K562 (cell line): Measurements from ENCODE around the gene TXNL4A. TPM values are rescaled to one million over a fixed set of nuclear protein-coding genes. Genes with fewer than 3 reads are reported as not detected.

Source experiments
- ATAC-seq: fragments of 200-7000 bp; cut with Tn5 transposase; 3 replicates; pipeline ENCODE4 v1.9.1; 2020; ENCODE audit warnings: moderate library complexity
- BruUV-seq: library from RNA; stranded (reverse); fragments of 400-500 nt; replicated peaks from 2 replicates; lab custom pipeline; 2021; lab: Mats Ljungman, UMichigan
- CTCF ChIA-PET: fragments of 300-600 bp; formaldehyde crosslinking; extraction: SDS; loops from one replicate; lab custom pipeline; 2021; ENCODE audit warnings: low intra/inter-chr PET ratio; lab: Yijun Ruan, JAX
- POLR2A ChIA-PET: fragments of 300-600, 350-650 bp; sonication (Branson Sonifier 250); formaldehyde crosslinking; extraction: SDS; loops from one replicate; lab custom pipeline; 2021; ENCODE audit warnings: antibody characterized with exemption, inconsistent platforms; lab: Yijun Ruan, JAX
- DNase-seq, 4 experiments: peaks; one replicate each; pipeline versions ENCODE4 v3.0.0 to v3.0.0-alpha.2; 2011 to 2018; ENCODE audit warnings: low spot score in 3 of 4, mixed read lengths in 3 of 4; ENCODE audit errors: extremely low read depth in 1 of 4
- FAIRE-seq: peaks from 2 replicates; lab custom pipeline; 2011; peaks lifted over from hg19 to GRCh38; lab: Jason Lieb, UNC
- H2AFZ ChIP-seq: 2 replicates; pipeline ENCODE4 v1.6.0; 2011; ENCODE audit warnings: low read depth, low read length, control low read depth, inconsistent platforms
- H3K27ac ChIP-seq: fragments of 200-600 bp; 3 replicates; pipeline ENCODE4 v1.8.0; 2011; ENCODE audit warnings: low read depth, mild to moderate bottlenecking, control low read depth, inconsistent platforms, low read length, moderate library complexity, mixed read lengths; ENCODE audit errors: extremely low read depth
- H3K27me3 ChIP-seq, 2 experiments: fragments of 300-600 bp in 1 of 2; 2 replicates in 1 of 2; 3 replicates in 1 of 2; pipeline versions ENCODE4 v1.6.0 to v1.8.0; 2011; ENCODE audit warnings: inconsistent platforms in 2 of 2, low read length in 2 of 2, mild to moderate bottlenecking in 1 of 2, mixed read lengths in 1 of 2, moderate library complexity in 1 of 2; ENCODE audit not compliant: control insufficient read depth in 2 of 2, insufficient read depth in 2 of 2
- H3K36me3 ChIP-seq: fragments of 300-600 bp; 3 replicates; pipeline ENCODE4 v1.8.0; 2011; ENCODE audit warnings: mild to moderate bottlenecking, low read length, inconsistent platforms; ENCODE audit not compliant: control insufficient read depth, insufficient read depth
- H3K4me1 ChIP-seq, 2 experiments: fragments of 200-600 bp in 1 of 2; replicated peaks in 1 of 2; 2 replicates in 1 of 2; 3 replicates in 1 of 2; pipeline versions ENCODE4 v1.5.1 to v1.8.0; 2011; ENCODE audit warnings: inconsistent platforms in 2 of 2, low read length in 2 of 2, mild to moderate bottlenecking in 1 of 2, mixed read lengths in 1 of 2, moderate library complexity in 1 of 2; ENCODE audit not compliant: control insufficient read depth in 2 of 2, insufficient read depth in 2 of 2
- H3K4me2 ChIP-seq: 2 replicates; pipeline ENCODE4 v1.6.1; 2011; ENCODE audit warnings: low read length, control low read depth, inconsistent platforms, mixed read lengths; ENCODE audit not compliant: insufficient read depth
- H3K4me3 ChIP-seq: fragments of 200-600 bp; sonication (generic), shearing (Covaris generic); 2 replicates; pipeline ENCODE4 v1.5.1; 2016; ENCODE audit warnings: control low read depth, inconsistent platforms
- H3K79me2 ChIP-seq: fragments of 200-600 bp; 3 replicates; pipeline ENCODE4 v1.8.0; 2011; ENCODE audit warnings: low read length, inconsistent platforms; ENCODE audit not compliant: control insufficient read depth, insufficient read depth
- H3K9ac ChIP-seq, 2 experiments: 2 replicates each; pipeline versions ENCODE4 v1.6.0 to v1.6.1; 2011; ENCODE audit warnings: low read depth in 2 of 2, low read length in 2 of 2, control low read depth in 1 of 2, inconsistent platforms in 1 of 2, mild to moderate bottlenecking in 1 of 2, mixed read lengths in 1 of 2; ENCODE audit not compliant: insufficient read depth in 1 of 2
- H3K9me1 ChIP-seq: one replicate; pipeline ENCODE4 v1.6.0; 2011; ENCODE audit warnings: inconsistent platforms, mild to moderate bottlenecking, low read length, moderate library complexity; ENCODE audit not compliant: control insufficient read depth, insufficient read depth
- H3K9me3 ChIP-seq: replicated peaks from 2 replicates; pipeline ENCODE4 v1.5.1; 2011; ENCODE audit warnings: low read depth, low read length, inconsistent platforms; ENCODE audit not compliant: control insufficient read depth, insufficient read depth
- H4K20me1 ChIP-seq: replicated peaks from 2 replicates; pipeline ENCODE4 v1.6.1; 2011; ENCODE audit warnings: low read length, inconsistent platforms, mixed read lengths; ENCODE audit not compliant: control insufficient read depth, insufficient read depth
- BRD4 ChIP-seq: fragments of 200-600 bp; sonication (generic); IDR thresholded peaks from 2 replicates; pipeline ENCODE4 v1.6.1; 2017; ENCODE audit warnings: inconsistent platforms
- COPS2 ChIP-seq: fragments of 450-650 bp; conservative IDR thresholded peaks from 2 replicates; pipeline ENCODE4 v1.6.1; 2016; ENCODE audit warnings: mild to moderate bottlenecking, moderate library complexity
- DNMT1 ChIP-seq: fragments of 450-650 bp; IDR thresholded peaks from 2 replicates; pipeline ENCODE4 v1.6.1; 2016; ENCODE audit warnings: antibody characterized with exemption, mild to moderate bottlenecking
- HNRNPH1 ChIP-seq: fragments of 200-400 bp; formaldehyde crosslinking; optimal IDR thresholded peaks from 2 replicates; pipeline ENCODE3; 2017; ENCODE audit warnings: low read depth, mild to moderate bottlenecking, low read length, moderate library complexity
- ILF3 ChIP-seq: fragments of 450-650 bp; IDR thresholded peaks from 2 replicates; pipeline ENCODE4 v1.6.1; 2018; ENCODE audit warnings: antibody characterized with exemption, mild to moderate bottlenecking, moderate library complexity, borderline replicate concordance
- NBN ChIP-seq: fragments of 450-650 bp; IDR thresholded peaks from 2 replicates; pipeline ENCODE4 v1.6.1; 2016; ENCODE audit warnings: low read depth, mild to moderate bottlenecking
- WHSC1 ChIP-seq: IDR thresholded peaks from one replicate; pipeline ENCODE4 v1.6.1; 2012; ENCODE audit warnings: low read length, control low read depth, inconsistent platforms
- WGBS: fragments of 100-300 bp; shearing (Covaris generic); methylation state at CpG from one replicate; pipeline ENCODE4 v1.1.6; 2016; ENCODE audit warnings: low coverage, mixed read lengths; ENCODE audit not compliant: insufficient coverage; ENCODE audit errors: missing lambda C conversion rate; 5-methylcytosine and 5-hydroxymethylcytosine counted together
- in situ Hi-C: fragments of 300-500 bp; cut with MboI; formaldehyde crosslinking; loops from 4 replicates; pipeline ENCODE4 v1.15.0; 2018; ENCODE audit warnings: inconsistent platforms, mixed read lengths
- intact Hi-C: fragments of 100-400 bp; cut with micrococcal nuclease; formaldehyde crosslinking; loops from 2 replicates; pipeline ENCODE4 v1.14.2; 2022
- polyA plus RNA-seq, 8 experiments: library from polyadenylated mRNA; depleted of rRNA in 4 of 8; stranded (reverse) in 5 of 8; unstranded in 3 of 8; fragments of >200 nt; fragmentation: Nextera tagmentation in 2 of 8; fragmentation: Illumina TruSeq in 1 of 8; extraction: Ambion mirVana in 2 of 8; extraction: Trizol in 1 of 8; gene quantifications; 2 replicates each; pipeline versions ENCODE4 v1.2.1 to v1.2.3, GENCODE V29; 2011 to 2014; ENCODE audit warnings: inconsistent platforms in 1 of 8, missing spikeins in 1 of 8
- total RNA-seq, 7 experiments: library from RNA; depleted of rRNA in 6 of 7; stranded (reverse); fragments of >200 nt in 6 of 7; fragmentation: Illumina TruSeq in 2 of 7; extraction: Trizol in 2 of 7; gene quantifications; 2 replicates each; pipeline versions ENCODE4 v1.2.1 to v1.2.3, GENCODE V29; 2011 to 2021; ENCODE audit warnings: low replicate concordance in 1 of 7
- TF ChIP-seq, protein P1 (sequence below), 2 experiments: fragments of 450-650 bp; formaldehyde crosslinking in 1 of 2; IDR thresholded peaks; 2 replicates each; pipeline versions ENCODE4 v1.4.0 to v1.6.1; 2014 to 2020; ENCODE audit warnings: mild to moderate bottlenecking in 2 of 2, borderline replicate concordance in 1 of 2, low read depth in 1 of 2
- TF ChIP-seq, protein P2 (sequence below): fragments of 450-650 bp; formaldehyde crosslinking; IDR thresholded peaks from 2 replicates; pipeline ENCODE4 v1.4.0; 2020; ENCODE audit warnings: mild to moderate bottlenecking, moderate library complexity

Gene TXNL4A
- total and polyA plus RNA-seq, 9 of the 15 experiments (the other 6 are each of a cell fraction or from before 2014, with no cell fraction given), result 27.0 to 132 (median 87.5) TPM

GRCh38 chr18:79927607-79928562 is 60.5 kb downstream of the TXNL4A start (continued):
- TF ChIP-seq COPS2, result no peak
- TF ChIP-seq DNMT1, result no peak
- TF ChIP-seq ILF3, result no peak
- TF ChIP-seq NBN, result no peak
- TF ChIP-seq BRD4, result no peak

DNA sequence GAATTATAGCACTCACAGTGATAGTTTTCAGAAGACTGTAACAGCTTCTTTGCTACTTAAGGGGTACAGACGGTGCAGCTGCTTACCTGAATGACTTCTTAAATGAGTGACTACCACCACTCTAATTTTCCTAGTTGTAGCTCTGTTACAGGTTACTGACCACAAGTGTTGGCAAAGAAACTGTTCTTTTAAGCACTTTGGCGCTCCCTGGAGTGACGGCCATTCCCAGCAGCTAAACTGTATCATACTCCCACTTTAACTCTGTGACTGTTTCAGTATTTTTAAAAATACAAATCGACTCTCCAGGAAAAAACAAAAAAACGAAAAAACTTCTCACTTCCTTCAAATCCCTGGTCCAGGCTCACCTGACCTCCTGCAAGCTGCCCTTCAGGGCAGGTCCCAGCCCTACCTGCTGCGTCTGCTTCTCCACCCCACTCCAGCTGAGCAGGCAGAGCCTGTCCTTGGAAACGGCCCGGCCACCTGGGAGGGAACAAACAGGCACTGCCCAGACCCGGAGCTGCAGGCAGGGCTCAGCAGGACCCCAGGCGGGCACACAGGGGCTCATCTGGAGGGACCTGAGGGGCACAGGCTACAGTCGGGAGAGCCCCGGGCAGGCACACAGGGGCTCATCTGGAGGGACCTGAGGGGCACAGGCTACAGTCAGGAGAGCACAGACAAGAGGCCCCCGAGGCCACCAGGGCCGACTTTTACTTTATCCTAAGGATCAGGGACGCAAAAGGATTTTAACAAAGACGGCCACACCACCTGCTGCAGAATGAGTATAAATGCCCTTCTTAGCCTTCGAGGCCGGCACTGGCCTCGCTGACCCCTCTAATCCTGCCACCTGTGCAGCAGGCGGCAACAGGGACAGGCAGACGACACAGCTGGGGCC is 61.4 kb downstream of the TXNL4A start:
- FAIRE-seq, result no peak
- Histone ChIP-seq H3K9me1 (no peaks in the 10 kb centered on the region), H3K79me2 (no peaks in the 10 kb centered on the region), H3K27me3 (no peaks in the 10 kb centered on the region), H2AFZ (no peak overlapping the region), H3K9ac (no peak overlapping the region), H3K4me1 (no peaks in the 10 kb centered on the region; a peak in 1 of 5 replicates), H3K4me2 (no peak overlapping the region), H3K27ac (no peak overlapping the region), H3K4me3 (no peak overlapping the region), H3K9me3 (peaks cover 5% of the 10 kb centered on the region; the same call in 1 of the 2 replicates), H4K20me1 (no peaks in the 10 kb centered on the region), H3K36me3 (no peaks in the 10 kb centered on the region)
- ChIA-PET POLR2A (no interaction called here), CTCF (no interaction called here)
- in situ Hi-C loops (no loop called here), intact Hi-C loops (no loop called here)
- no peak for DNase-seq
- no TSS peak for BruUV-seq
- no peak for ATAC-seq
- WGBS, result 68% methylated on average over 13 of the region's 21 CpGs
- TF ChIP-seq HNRNPH1 (no peak), WHSC1 (no peak)
- TF ChIP-seq, protein P1, sequence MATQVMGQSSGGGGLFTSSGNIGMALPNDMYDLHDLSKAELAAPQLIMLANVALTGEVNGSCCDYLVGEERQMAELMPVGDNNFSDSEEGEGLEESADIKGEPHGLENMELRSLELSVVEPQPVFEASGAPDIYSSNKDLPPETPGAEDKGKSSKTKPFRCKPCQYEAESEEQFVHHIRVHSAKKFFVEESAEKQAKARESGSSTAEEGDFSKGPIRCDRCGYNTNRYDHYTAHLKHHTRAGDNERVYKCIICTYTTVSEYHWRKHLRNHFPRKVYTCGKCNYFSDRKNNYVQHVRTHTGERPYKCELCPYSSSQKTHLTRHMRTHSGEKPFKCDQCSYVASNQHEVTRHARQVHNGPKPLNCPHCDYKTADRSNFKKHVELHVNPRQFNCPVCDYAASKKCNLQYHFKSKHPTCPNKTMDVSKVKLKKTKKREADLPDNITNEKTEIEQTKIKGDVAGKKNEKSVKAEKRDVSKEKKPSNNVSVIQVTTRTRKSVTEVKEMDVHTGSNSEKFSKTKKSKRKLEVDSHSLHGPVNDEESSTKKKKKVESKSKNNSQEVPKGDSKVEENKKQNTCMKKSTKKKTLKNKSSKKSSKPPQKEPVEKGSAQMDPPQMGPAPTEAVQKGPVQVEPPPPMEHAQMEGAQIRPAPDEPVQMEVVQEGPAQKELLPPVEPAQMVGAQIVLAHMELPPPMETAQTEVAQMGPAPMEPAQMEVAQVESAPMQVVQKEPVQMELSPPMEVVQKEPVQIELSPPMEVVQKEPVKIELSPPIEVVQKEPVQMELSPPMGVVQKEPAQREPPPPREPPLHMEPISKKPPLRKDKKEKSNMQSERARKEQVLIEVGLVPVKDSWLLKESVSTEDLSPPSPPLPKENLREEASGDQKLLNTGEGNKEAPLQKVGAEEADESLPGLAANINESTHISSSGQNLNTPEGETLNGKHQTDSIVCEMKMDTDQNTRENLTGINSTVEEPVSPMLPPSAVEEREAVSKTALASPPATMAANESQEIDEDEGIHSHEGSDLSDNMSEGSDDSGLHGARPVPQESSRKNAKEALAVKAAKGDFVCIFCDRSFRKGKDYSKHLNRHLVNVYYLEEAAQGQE (IDR thresholded peaks at IDR 0.05; ENCODE audit: borderline replicate concordance), result no peak
- TF ChIP-seq, protein P1 (CRISPR knock-in tag; IDR thresholded peaks at IDR 0.05; ENCODE audit: low read depth), result no peak
- TF ChIP-seq, protein P2, sequence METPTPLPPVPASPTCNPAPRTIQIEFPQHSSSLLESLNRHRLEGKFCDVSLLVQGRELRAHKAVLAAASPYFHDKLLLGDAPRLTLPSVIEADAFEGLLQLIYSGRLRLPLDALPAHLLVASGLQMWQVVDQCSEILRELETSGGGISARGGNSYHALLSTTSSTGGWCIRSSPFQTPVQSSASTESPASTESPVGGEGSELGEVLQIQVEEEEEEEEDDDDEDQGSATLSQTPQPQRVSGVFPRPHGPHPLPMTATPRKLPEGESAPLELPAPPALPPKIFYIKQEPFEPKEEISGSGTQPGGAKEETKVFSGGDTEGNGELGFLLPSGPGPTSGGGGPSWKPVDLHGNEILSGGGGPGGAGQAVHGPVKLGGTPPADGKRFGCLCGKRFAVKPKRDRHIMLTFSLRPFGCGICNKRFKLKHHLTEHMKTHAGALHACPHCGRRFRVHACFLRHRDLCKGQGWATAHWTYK (CRISPR knock-in tag), result no peak
